ENCODE data around the gene MATCAP1.

Gene MATCAP1

DNA sequence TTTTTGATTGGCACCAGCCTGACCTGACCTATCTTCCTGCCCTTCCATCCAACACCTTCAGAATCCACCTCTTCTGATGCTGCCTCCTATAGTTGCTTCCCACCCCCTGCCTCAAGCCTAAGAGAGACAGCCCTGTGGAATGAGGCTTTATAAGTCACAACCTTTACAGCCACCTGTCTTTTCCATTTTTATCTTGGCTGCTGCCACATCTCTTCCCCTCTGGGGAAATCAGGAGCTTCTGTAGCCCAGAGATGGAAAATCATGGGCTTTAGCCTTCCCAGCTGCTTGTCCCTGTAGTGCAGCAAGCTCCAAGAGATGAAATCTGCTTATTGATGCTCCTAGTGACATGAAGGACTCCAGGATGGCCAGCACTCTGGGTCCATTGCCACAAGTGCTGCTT lies 55.3 kb downstream of the MATCAP1 start:
- DNase-seq (ENCODE audit: low spot score): no peak
